MCF 10A (cell line): ENCODE data around the gene PAMR1. TPM values are rescaled to one million over a fixed set of nuclear protein-coding genes. Genes with fewer than 3 reads are reported as not detected.

Experiments used
- BruUV-seq: library from RNA; stranded (reverse); fragments of 400-500 nt; replicated peaks from 2 replicates; lab custom pipeline; 2021; lab: Mats Ljungman, UMichigan
- CTCF ChIA-PET: fragments of 300-600 bp; sonication (Branson Sonifier 250); formaldehyde crosslinking; extraction: SDS; loops from one replicate; lab custom pipeline; 2021; ENCODE audit warnings: antibody characterized with exemption, inconsistent platforms; lab: Yijun Ruan, JAX
- POLR2A ChIA-PET: fragments of 300-600, 350-650 bp; sonication (Branson Sonifier 250); formaldehyde crosslinking; extraction: SDS; loops from one replicate; lab custom pipeline; 2020; ENCODE audit warnings: antibody characterized with exemption, inconsistent platforms; lab: Yijun Ruan, JAX
- DNase-seq: peaks from one replicate; pipeline ENCODE4 v3.0.0-alpha.2; 2018; ENCODE audit not compliant: unreplicated experiment
- H3K27ac Mint-ChIP-seq: one replicate; pipeline ENCODE4 v1.8.0; 2022; ENCODE audit warnings: mild to moderate bottlenecking, low read depth, mixed read lengths; ENCODE audit not compliant: unreplicated experiment
- H3K27me3 Mint-ChIP-seq: one replicate; pipeline ENCODE4 v1.8.0; 2022; ENCODE audit warnings: mixed read lengths; ENCODE audit not compliant: insufficient read depth, unreplicated experiment
- H3K36me3 Mint-ChIP-seq: one replicate; pipeline ENCODE4 v1.8.0; 2022; ENCODE audit warnings: mild to moderate bottlenecking, moderate library complexity, mixed read lengths; ENCODE audit not compliant: insufficient read depth, unreplicated experiment
- H3K4me1 Mint-ChIP-seq: one replicate; pipeline ENCODE4 v1.8.0; 2022; ENCODE audit warnings: mixed read lengths; ENCODE audit not compliant: insufficient read depth, unreplicated experiment
- H3K4me3 Mint-ChIP-seq: one replicate; pipeline ENCODE4 v1.8.0; 2022; ENCODE audit warnings: mild to moderate bottlenecking, moderate library complexity, mixed read lengths; ENCODE audit not compliant: unreplicated experiment
- H3K9me3 Mint-ChIP-seq: one replicate; pipeline ENCODE4 v1.8.0; 2022; ENCODE audit warnings: mixed read lengths; ENCODE audit not compliant: unreplicated experiment
- CTCF ChIP-seq: fragments of 200-600 bp; IDR thresholded peaks from one replicate; pipeline ENCODE4 v1.8.0; 2022; ENCODE audit warnings: antibody characterized with exemption, mild to moderate bottlenecking; ENCODE audit not compliant: unreplicated experiment
- intact Hi-C: fragments of 100-400 bp; cut with micrococcal nuclease; formaldehyde crosslinking; loops from 2 replicates; pipeline ENCODE4 v1.14.1; 2022
- total RNA-seq: library from RNA; stranded (reverse); gene quantifications from 2 replicates; pipeline ENCODE4 v1.2.3, GENCODE V29; 2022

Gene PAMR1
- total RNA-seq, 1 experiment from 2014 or later: 0.51 TPM

- CTCF ChIA-PET: no interaction called here
- intact Hi-C loops: no loop called here
- no peaks in the 10 kb centered on the region for H3K27me3 Mint-ChIP-seq
- POLR2A ChIA-PET: no interaction called here
- no TSS peak for BruUV-seq
- no peak overlapping the region for H3K4me3 Mint-ChIP-seq
- peaks cover 19% of the 10 kb centered on the region for H3K4me1 Mint-ChIP-seq
- H3K9me3 Mint-ChIP-seq: no peaks in the 10 kb centered on the region
- H3K36me3 Mint-ChIP-seq: no peaks in the 10 kb centered on the region
- H3K27ac Mint-ChIP-seq: no peak overlapping the region
- DNase-seq: no peak
- TF ChIP-seq CTCF: no peak
These were observed 28.4 kb upstream of the PAMR1 start for GRCh38 chr11:35553831-35554230.

GRCh38 chr11:35553021-35553420, 27.6 kb upstream of the PAMR1 start:
- H3K4me1 Mint-ChIP-seq: peaks cover 19% of the 10 kb centered on the region
- H3K27me3 Mint-ChIP-seq: no peaks in the 10 kb centered on the region
- intact Hi-C loops: no loop called here
- no peaks in the 10 kb centered on the region for H3K36me3 Mint-ChIP-seq
- DNase-seq: no peak
- H3K27ac Mint-ChIP-seq: no peak overlapping the region
- ChIA-PET POLR2A (no interaction called here), CTCF (no interaction called here)
- no TSS peak for BruUV-seq
- TF ChIP-seq CTCF: no peak
- H3K9me3 Mint-ChIP-seq: no peaks in the 10 kb centered on the region
- H3K4me3 Mint-ChIP-seq: no peak overlapping the region

GRCh38 chr11:35552616-35553015, 27.2 kb upstream of the PAMR1 start:
- TF ChIP-seq CTCF: no peak
- no peak overlapping the region for H3K27ac Mint-ChIP-seq
- no peaks in the 10 kb centered on the region for H3K36me3 Mint-ChIP-seq
- ChIA-PET POLR2A (no interaction called here), CTCF (no interaction called here)
- intact Hi-C loops: no loop called here
- BruUV-seq: no TSS peak
- no peak for DNase-seq
- no peaks in the 10 kb centered on the region for H3K27me3 Mint-ChIP-seq
- no peaks in the 10 kb centered on the region for H3K9me3 Mint-ChIP-seq
- no peak overlapping the region for H3K4me3 Mint-ChIP-seq
- peaks cover 19% of the 10 kb centered on the region for H3K4me1 Mint-ChIP-seq

- Mint-ChIP-seq H3K9me3 (no peaks in the 10 kb centered on the region), H3K27ac (no peak overlapping the region), H3K36me3 (no peaks in the 10 kb centered on the region), H3K4me3 (no peak overlapping the region), H3K27me3 (no peaks in the 10 kb centered on the region), H3K4me1 (peaks cover 19% of the 10 kb centered on the region)
- DNase-seq: no peak
- BruUV-seq: no TSS peak
- intact Hi-C loops: no loop called here
- CTCF ChIA-PET: interaction anchor here (0.6 kb wide), 1 partner anchor 65 kb away, joined by 3 read pairs; no protein-coding TSS in a partner anchor
- POLR2A ChIA-PET: interaction anchor here (0.6 to 1.3 kb wide), 5 partner anchors 10 to 1508 kb away, joined by 3 to 4 read pairs (median 3); no protein-coding TSS in a partner anchor
- no peak for TF ChIP-seq CTCF
These were observed 25.1 kb upstream of the PAMR1 start for GRCh38 chr11:35550374-35551036.
